ENCODE measurements around the gene SMIM1. TPM values are rescaled to one million over a fixed set of nuclear protein-coding genes. Genes with fewer than 3 reads are reported as not detected.

The SMIM1 gene
- polyA plus RNA-seq, 2 of the 4 experiments (the other 2 are of a cell fraction): 0.67 to 1.1 TPM

GRCh38 chr1:3733883-3734589 is 38.5 kb upstream of the SMIM1 start:
- FAIRE-seq (no peak), ATAC-seq (no peak), DNase-seq (ENCODE audit: low read depth in 1 of 2, low spot score in 1 of 2) (no peak)
- POLR2A ChIA-PET: no interaction called here
- no peaks in the 10 kb centered on the region for H3K4me1 ChIP-seq
- H3K27ac ChIP-seq: no peak overlapping the region
- H3K9me3 ChIP-seq: no peaks in the 10 kb centered on the region
- TF ChIP-seq EP300 (IDR thresholded peaks at IDR 0.05): no peak
- TF ChIP-seq MYC (IDR thresholded peaks at IDR 0.05; ENCODE audit: borderline replicate concordance, low read length): no peak
- no peak for TF ChIP-seq HOXA7 (CRISPR knock-in tag; IDR thresholded peaks at IDR 0.05)
- no peak for TF ChIP-seq HES2 (IDR thresholded peaks at IDR 0.05)
- TF ChIP-seq HDAC2 (IDR thresholded peaks at IDR 0.05): no peak
- no peak for TF ChIP-seq NPAS2 (CRISPR knock-in tag; IDR thresholded peaks at IDR 0.05; ENCODE audit: borderline replicate concordance)
- no peak for TF ChIP-seq POLR2AphosphoS2 (conservative IDR thresholded peaks at IDR 0.05; ENCODE audit: low read length)
- no peak for TF ChIP-seq RFX5 (IDR thresholded peaks at IDR 0.05)
- TF ChIP-seq GATA3 (IDR thresholded peaks at IDR 0.05; ENCODE audit: borderline replicate concordance): no peak
- no peak for TF ChIP-seq MAFK (IDR thresholded peaks at IDR 0.05; ENCODE audit: partially characterized antibody)
- TF ChIP-seq JUN (IDR thresholded peaks at IDR 0.05): no peak
- no peak for TF ChIP-seq TFCP2L1 (CRISPR knock-in tag; IDR thresholded peaks at IDR 0.05)
- TF ChIP-seq E2F6 (IDR thresholded peaks at IDR 0.05; ENCODE audit: borderline replicate concordance, low read depth): no peak
- no peak for TF ChIP-seq RAD21 (conservative IDR thresholded peaks at IDR 0.05 in 1 of 2, IDR thresholded peaks at IDR 0.05 in 1 of 2)
- TF ChIP-seq KDM5A (IDR thresholded peaks at IDR 0.05): no peak
- WGBS (ENCODE audit: missing lambda C conversion rate): 73% methylated on average over 3 of the region's 17 CpGs
- CTCF ChIA-PET: interaction anchor here (0.8 to 4.7 kb wide), 2 partner anchors 10 to 12 kb away, joined by 3 to 22 read pairs; no protein-coding TSS in a partner anchor
- H3K4me2 ChIP-seq: no peak overlapping the region
- no peak overlapping the region for H3K4me3 ChIP-seq

- TF ChIP-seq SREBF2 (IDR thresholded peaks at IDR 0.05) (no peak), GATA3 (IDR thresholded peaks at IDR 0.05; ENCODE audit: borderline replicate concordance) (no peak), ZFP36 (IDR thresholded peaks at IDR 0.05; ENCODE audit: borderline replicate concordance, partially characterized antibody) (no peak), MAZ (IDR thresholded peaks at IDR 0.05; ENCODE audit: borderline replicate concordance, low read depth, low read length) (no peak), HDAC2 (IDR thresholded peaks at IDR 0.05) (no peak), CEBPB (IDR thresholded peaks at IDR 0.05) (no peak), CHD4 (IDR thresholded peaks at IDR 0.05; ENCODE audit: borderline replicate concordance) (no peak), CTCF (IDR thresholded peaks at IDR 0.05) (no peak), JUNB (IDR thresholded peaks at IDR 0.05) (no peak), EHF (CRISPR knock-in tag; IDR thresholded peaks at IDR 0.05) (no peak), ESRRA (IDR thresholded peaks at IDR 0.05; ENCODE audit: borderline replicate concordance, low read length) (no peak), RCOR1 (IDR thresholded peaks at IDR 0.05; ENCODE audit: low read depth, low read length) (no peak), CBX2 (IDR thresholded peaks at IDR 0.05; ENCODE audit: borderline replicate concordance, low read depth) (no peak), TP53 (CRISPR knock-in tag; IDR thresholded peaks at IDR 0.05) (no peak), RNF2 (IDR thresholded peaks at IDR 0.05; ENCODE audit: borderline replicate concordance, low read depth) (no peak)
- DNase-seq (ENCODE audit: low read depth in 1 of 2, low spot score in 1 of 2) (no peak), FAIRE-seq (no peak), ATAC-seq (no peak)
- no peaks in the 10 kb centered on the region for H3K9me3 ChIP-seq
- 93% methylated on average over 16 of the region's 16 CpGs for WGBS (ENCODE audit: missing lambda C conversion rate)
- H3K27ac ChIP-seq: no peak overlapping the region
- CTCF ChIA-PET: interaction anchor here (0.8 to 4.7 kb wide), 3 partner anchors 11 to 281 kb away, joined by 3 to 22 read pairs (median 3); no protein-coding TSS in a partner anchor
- H3K4me3 ChIP-seq: no peak overlapping the region
- POLR2A ChIA-PET: no interaction called here
- H3K4me1 ChIP-seq: no peaks in the 10 kb centered on the region
- H3K4me2 ChIP-seq: no peak overlapping the region
Measured at GRCh38 chr1:3734602-3735001, 37.9 kb upstream of the SMIM1 start.
